BLaER1 treated with 17β-estradiol and CSF1 and Interleukin-3, amounts not matched to agents 10 nM and 100 nM (cell line): ENCODE results near the gene PRMT3.

ENCODE experiments used
- H3K27ac ChIP-seq, 11 experiments: shearing (Covaris generic); formaldehyde crosslinking; 2 replicates each; pipeline ENCODE4 v1.8.1; 2022
- H3K27me3 ChIP-seq, 11 experiments: shearing (Covaris generic); formaldehyde crosslinking; 2 replicates each; pipeline ENCODE4 v1.8.1; 2022
- H3K36me3 ChIP-seq, 11 experiments: shearing (Covaris generic); formaldehyde crosslinking; 2 replicates each; pipeline ENCODE4 v1.8.1; 2022
- H3K4me1 ChIP-seq, 10 experiments: shearing (Covaris generic); formaldehyde crosslinking; 2 replicates each; pipeline ENCODE4 v1.8.1; 2022
- H3K4me2 ChIP-seq, 11 experiments: shearing (Covaris generic); formaldehyde crosslinking; 2 replicates each; pipeline ENCODE4 v1.8.1; 2022
- H3K4me3 ChIP-seq, 10 experiments: shearing (Covaris generic); formaldehyde crosslinking; 2 replicates each; pipeline ENCODE4 v1.8.1; 2022
- H3K9ac ChIP-seq, 11 experiments: shearing (Covaris generic); formaldehyde crosslinking; 2 replicates each; pipeline ENCODE4 v1.8.1; 2022
- H3K9me3 ChIP-seq, 11 experiments: shearing (Covaris generic); formaldehyde crosslinking; replicated peaks in 1 of 11; 2 replicates each; pipeline ENCODE4 v1.8.1; 2022
- H4K20me1 ChIP-seq, 11 experiments: shearing (Covaris generic); formaldehyde crosslinking; 2 replicates each; pipeline ENCODE4 v1.8.1; 2022
- Cebpa-rat ChIP-seq, 11 experiments: shearing (Covaris generic); IDR thresholded peaks; 2 replicates each; pipeline ENCODE4 v1.8.1; 2022

PRMT3 gene

GRCh38 chr11:20443596-20443995 lies 56.1 kb downstream of the PRMT3 start:
- Histone ChIP-seq H3K9me3 (no peaks in the 10 kb centered on the region), H4K20me1 (peaks cover 0 to 19% (median 8%) of the 10 kb centered on the region in 11 experiments; a peak in 7 of 22 replicates), H3K27me3 (no peaks in the 10 kb centered on the region), H3K4me3 (no peak overlapping the region), H3K4me1 (no peaks in the 10 kb centered on the region), H3K27ac (no peak overlapping the region), H3K4me2 (no peak overlapping the region), H3K9ac (no peak overlapping the region), H3K36me3 (peaks cover 6 to 44% (median 20%) of the 10 kb centered on the region in 11 experiments)
- TF ChIP-seq Cebpa-rat (IDR thresholded peaks at IDR 0.05) = no peak

DNA sequence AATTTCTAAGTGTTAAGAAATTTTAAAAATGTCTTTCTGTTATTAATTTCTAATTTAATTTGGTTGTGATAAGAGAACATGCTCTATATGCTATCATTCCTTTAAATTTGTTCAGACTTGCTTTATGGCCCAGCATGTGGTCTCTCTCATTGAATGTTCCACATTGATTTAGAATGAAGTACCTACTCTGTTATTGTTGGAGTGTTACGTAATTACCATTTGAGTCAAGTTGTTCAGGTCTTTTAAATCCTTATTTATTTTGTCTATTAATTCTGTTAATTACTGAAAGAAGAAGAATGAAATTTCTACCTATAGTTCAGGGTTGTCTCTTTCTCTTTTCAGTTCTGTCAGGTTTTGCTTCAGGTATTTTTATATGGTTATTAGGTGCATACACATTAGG lies 57.0 kb downstream of the PRMT3 start:
- H3K4me3 ChIP-seq = no peak overlapping the region
- no peak overlapping the region for H3K4me2 ChIP-seq
- H4K20me1 ChIP-seq = peaks cover 0 to 11% (median 5%) of the 10 kb centered on the region in 11 experiments; a peak in 5 of 22 replicates
- no peaks in the 10 kb centered on the region for H3K27me3 ChIP-seq
- H3K9ac ChIP-seq = no peak overlapping the region
- TF ChIP-seq Cebpa-rat (IDR thresholded peaks at IDR 0.05) = no peak
- H3K27ac ChIP-seq = no peak overlapping the region
- H3K4me1 ChIP-seq = no peaks in the 10 kb centered on the region
- H3K36me3 ChIP-seq = peaks cover 0 to 41% (median 17%) of the 10 kb centered on the region in 11 experiments; a peak in 16 of 22 replicates
- no peaks in the 10 kb centered on the region for H3K9me3 ChIP-seq

DNA sequence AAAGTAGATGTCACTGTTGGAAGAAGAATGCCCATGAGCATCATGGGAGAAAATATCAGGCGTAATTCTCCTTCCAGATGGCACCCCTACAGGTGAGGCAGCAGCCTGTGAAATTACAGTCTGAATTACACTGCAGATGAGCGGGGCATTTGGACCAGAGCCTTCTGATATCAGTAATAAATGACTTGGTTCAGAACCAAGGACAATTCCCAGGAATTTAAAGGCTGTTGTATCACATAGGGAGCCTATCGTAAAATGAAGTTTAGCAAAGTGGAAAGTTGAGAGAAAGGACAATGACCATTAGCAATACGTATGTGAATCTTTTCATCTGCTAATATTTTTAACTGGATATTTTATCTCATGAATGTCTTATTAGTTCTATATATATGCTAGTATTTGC lies 61.3 kb downstream of the PRMT3 start:
- Histone ChIP-seq H3K4me3 (no peak overlapping the region), H4K20me1 (peaks cover 0 to 7% (median 0%) of the 10 kb centered on the region in 11 experiments; a peak in 2 of 22 replicates), H3K4me2 (no peak overlapping the region), H3K36me3 (peaks cover 17 to 53% (median 38%) of the 10 kb centered on the region in 11 experiments; a peak in 21 of 22 replicates), H3K9me3 (no peaks in the 10 kb centered on the region), H3K27ac (no peak overlapping the region), H3K4me1 (peaks cover 8 to 18% (median 11%) of the 10 kb centered on the region in 10 experiments; a peak in 18 of 20 replicates), H3K9ac (no peak overlapping the region), H3K27me3 (no peaks in the 10 kb centered on the region)
- TF ChIP-seq Cebpa-rat (IDR thresholded peaks at IDR 0.05) = no peak

DNA sequence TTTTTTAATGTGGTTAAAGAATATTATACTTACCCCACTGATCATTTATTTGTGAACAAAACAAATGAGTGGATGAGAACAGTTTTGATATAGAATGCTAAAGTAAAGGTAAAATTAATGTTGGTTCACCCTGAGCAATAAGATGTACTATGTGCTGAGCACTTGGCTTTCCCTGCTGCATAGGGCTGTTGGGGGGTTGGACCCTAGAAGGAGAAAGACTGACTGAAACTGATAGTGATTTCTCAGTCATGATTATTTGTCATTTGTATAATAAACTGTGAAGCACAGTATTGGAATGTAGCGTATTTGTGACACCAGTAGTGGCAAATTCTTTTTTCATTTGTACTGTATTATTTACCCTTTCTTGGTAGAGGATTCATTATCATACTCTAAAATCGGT lies 63.3 kb downstream of the PRMT3 start:
- Histone ChIP-seq H3K4me2 (peak overlapping the region in 8 of 11 experiments; percentile 23 to 77 (median 58); a peak in 14 of 22 replicates), H3K4me3 (no peak overlapping the region), H4K20me1 (no peaks in the 10 kb centered on the region; a peak in 1 of 22 replicates), H3K36me3 (peaks cover 24 to 61% (median 42%) of the 10 kb centered on the region in 11 experiments; a peak in 21 of 22 replicates), H3K27ac (no peak overlapping the region), H3K9me3 (no peaks in the 10 kb centered on the region), H3K27me3 (no peaks in the 10 kb centered on the region), H3K9ac (no peak overlapping the region), H3K4me1 (peaks cover 8 to 18% (median 11%) of the 10 kb centered on the region in 10 experiments; a peak in 18 of 20 replicates)
- TF ChIP-seq Cebpa-rat (IDR thresholded peaks at IDR 0.05) = no peak

- Histone ChIP-seq H3K36me3 (peaks cover 26 to 59% (median 41%) of the 10 kb centered on the region in 11 experiments; a peak in 21 of 22 replicates), H3K9ac (no peak overlapping the region), H3K4me3 (no peak overlapping the region), H3K9me3 (no peaks in the 10 kb centered on the region), H3K27ac (peak overlapping the region in 1 of 11 experiments; percentile 10; a peak in 1 of 22 replicates), H3K4me1 (peaks cover 8 to 18% (median 11%) of the 10 kb centered on the region in 10 experiments; a peak in 18 of 20 replicates), H4K20me1 (no peaks in the 10 kb centered on the region; a peak in 1 of 22 replicates), H3K4me2 (peak overlapping the region in 9 of 11 experiments; percentile 23 to 77 (median 55); a peak in 16 of 22 replicates), H3K27me3 (no peaks in the 10 kb centered on the region)
- 0 out of 22 replicates have a peak, but pooled peaks of 3 of the 11 experiments have one; percentile 12 to 24 (median 19) for TF ChIP-seq Cebpa-rat (IDR thresholded peaks at IDR 0.05)
Observed at GRCh38 chr11:20451568-20451967, 64.1 kb downstream of the PRMT3 start.

DNA sequence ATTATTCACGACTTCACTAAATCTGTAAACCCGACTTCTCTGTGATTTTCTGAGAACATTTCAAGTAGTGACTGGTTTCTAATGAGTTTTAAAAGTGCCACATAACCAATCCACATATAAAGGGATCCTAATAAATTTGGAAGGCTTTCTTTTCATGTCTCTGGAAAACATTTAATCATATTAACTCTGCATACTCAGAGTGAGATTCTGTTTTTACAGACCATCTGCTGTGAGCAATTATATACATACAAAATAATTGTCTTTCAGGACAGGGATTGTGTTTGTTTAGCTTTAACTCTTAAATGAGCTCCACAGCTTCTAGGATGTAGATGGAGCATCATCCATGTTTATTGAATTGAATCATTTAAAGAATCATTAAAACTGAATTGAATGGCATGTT lies 65.1 kb downstream of the PRMT3 start:
- peaks cover 8 to 18% (median 11%) of the 10 kb centered on the region in 10 experiments; a peak in 18 of 20 replicates for H3K4me1 ChIP-seq
- H3K9ac ChIP-seq = no peak overlapping the region
- peaks cover 28 to 58% (median 43%) of the 10 kb centered on the region in 11 experiments; a peak in 21 of 22 replicates for H3K36me3 ChIP-seq
- H3K27me3 ChIP-seq = no peaks in the 10 kb centered on the region
- no peaks in the 10 kb centered on the region for H3K9me3 ChIP-seq
- H3K4me3 ChIP-seq = no peak overlapping the region
- no peak for TF ChIP-seq Cebpa-rat (IDR thresholded peaks at IDR 0.05)
- no peak overlapping the region for H3K27ac ChIP-seq
- no peak overlapping the region for H3K4me2 ChIP-seq
- no peaks in the 10 kb centered on the region; a peak in 1 of 22 replicates for H4K20me1 ChIP-seq

DNA sequence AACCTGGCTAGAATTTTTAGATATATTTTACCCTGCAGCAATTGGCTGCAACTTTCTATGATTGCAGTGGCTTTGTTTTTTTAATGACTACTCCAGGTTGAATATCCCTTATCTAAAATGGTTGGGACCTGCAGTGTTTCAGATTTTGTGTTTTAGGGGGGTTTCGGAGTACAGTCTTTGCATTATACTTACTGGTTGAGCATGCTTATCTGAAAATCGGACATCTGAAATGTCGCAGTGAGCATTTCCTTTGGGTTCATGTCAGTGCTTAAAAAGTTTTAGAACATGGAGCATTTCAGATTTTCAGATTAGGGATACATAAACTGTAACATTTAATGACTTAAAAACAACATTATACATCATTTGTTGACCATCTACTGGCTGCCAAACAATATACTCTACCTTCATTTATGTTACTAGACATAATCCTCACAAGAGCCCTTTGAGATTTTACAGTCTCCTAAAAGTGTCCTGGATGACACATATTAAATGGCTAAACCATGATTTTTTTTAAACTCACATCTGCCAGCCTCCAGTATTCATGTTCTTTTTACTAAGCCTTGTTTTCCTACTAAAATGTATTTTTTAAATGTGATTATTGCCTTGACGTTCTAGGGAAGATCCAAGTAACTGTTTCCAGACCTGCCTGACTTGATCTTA lies 66.3 kb downstream of the PRMT3 start:
- Histone ChIP-seq H3K9ac (no peak overlapping the region), H3K4me3 (no peak overlapping the region), H4K20me1 (no peaks in the 10 kb centered on the region), H3K4me2 (no peak overlapping the region), H3K27me3 (no peaks in the 10 kb centered on the region), H3K9me3 (no peaks in the 10 kb centered on the region), H3K36me3 (peaks cover 30 to 55% (median 38%) of the 10 kb centered on the region in 11 experiments; a peak in 21 of 22 replicates), H3K27ac (no peak overlapping the region), H3K4me1 (peaks cover 8 to 18% (median 11%) of the 10 kb centered on the region in 10 experiments; a peak in 18 of 20 replicates)
- TF ChIP-seq Cebpa-rat (IDR thresholded peaks at IDR 0.05) = no peak

GRCh38 chr11:20457001-20457799 lies 69.7 kb downstream of the PRMT3 start:
- H3K27ac ChIP-seq = no peak overlapping the region
- H3K9ac ChIP-seq = no peak overlapping the region
- H4K20me1 ChIP-seq = 0 out of 22 replicates have a peak, but pooled peaks cover 0 to 4% (median 0%) of the 10 kb centered on the region in 11 experiments
- no peak for TF ChIP-seq Cebpa-rat (IDR thresholded peaks at IDR 0.05)
- H3K4me2 ChIP-seq = no peak overlapping the region
- H3K9me3 ChIP-seq = no peaks in the 10 kb centered on the region
- peaks cover 0 to under 1% (median 0%) of the 10 kb centered on the region in 10 experiments; a peak in 3 of 20 replicates for H3K4me1 ChIP-seq
- H3K4me3 ChIP-seq = no peak overlapping the region
- peaks cover 29 to 77% (median 48%) of the 10 kb centered on the region in 11 experiments; a peak in 21 of 22 replicates for H3K36me3 ChIP-seq
- no peaks in the 10 kb centered on the region for H3K27me3 ChIP-seq
